Measurements from ENCODE around the gene ING5. TPM values are rescaled to one million over a fixed set of nuclear protein-coding genes. Genes with fewer than 3 reads are reported as not detected.

Gene ING5
- total and polyA plus RNA-seq, 3 experiments from 2014 or later: 19.5 to 48.4 (median 44.4) TPM

DNA sequence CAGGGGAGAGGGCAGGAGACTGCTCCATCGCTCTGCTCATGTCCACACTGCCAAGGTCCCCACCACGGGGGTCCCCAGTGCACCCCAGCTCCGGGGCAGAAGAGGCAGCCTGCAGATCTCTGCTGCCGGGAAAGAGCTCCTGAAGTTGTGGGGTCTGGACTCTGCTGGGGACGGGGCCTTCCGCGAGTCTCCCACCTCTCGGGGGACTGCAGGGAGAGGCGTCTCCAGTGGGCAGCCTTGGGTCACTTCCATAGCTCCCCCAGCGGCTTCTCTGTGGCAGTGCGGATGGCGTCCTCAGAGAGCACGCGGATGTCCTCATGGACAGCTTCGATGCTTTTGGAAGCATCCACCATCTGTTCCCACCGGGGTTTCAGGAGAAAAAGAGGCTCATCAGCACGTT is 26.0 kb upstream of the ING5 start:
- Mint-ChIP-seq H3K27ac (peak overlapping the region in 1 of 8 donors; percentile 32), H3K27me3 (peaks cover 0 to 1% of the 10 kb centered on the region in 2 donors), H3K9me3 (no peaks in the 10 kb centered on the region), H3K4me3 (no peak overlapping the region), H3K36me3 (peaks cover 0 to 82% (median 5%) of the 10 kb centered on the region in 3 donors), H3K4me1 (peaks cover 4 to 13% (median 9%) of the 10 kb centered on the region in 3 donors)
- POLR2A ChIA-PET: no interaction called here
- Histone ChIP-seq H3K4me1 (ENCODE audit: insufficient read depth, low read length) (no peaks in the 10 kb centered on the region), H3K27ac (ENCODE audit: low read depth, low read length) (no peak overlapping the region), H3K4me3 (ENCODE audit: low read length) (no peak overlapping the region), H3K27me3 (ENCODE audit: insufficient read depth, low read length, poor library complexity, severe bottlenecking) (no peaks in the 10 kb centered on the region), H3K9me3 (ENCODE audit: low read length) (no peaks in the 10 kb centered on the region), H3K36me3 (ENCODE audit: insufficient read depth, low read length) (peaks cover 6% of the 10 kb centered on the region)
- CTCF ChIA-PET: interaction anchor here (1.0 kb wide), 1 partner anchor 17 kb away, joined by 3 read pairs; no protein-coding TSS in a partner anchor
- DNase-seq: no peak

GRCh38 chr2:241676665-241677064 is 25.2 kb upstream of the ING5 start:
- peaks cover 0 to 1% of the 10 kb centered on the region in 2 donors for H3K27me3 Mint-ChIP-seq
- ChIA-PET POLR2A (no interaction called here), CTCF (no interaction called here)
- H3K4me3 ChIP-seq (ENCODE audit: low read length): no peak overlapping the region
- H3K27ac ChIP-seq (ENCODE audit: low read depth, low read length): no peak overlapping the region
- no peak overlapping the region for H3K4me3 Mint-ChIP-seq
- no peak for DNase-seq
- H3K36me3 Mint-ChIP-seq: peaks cover 0 to 82% (median 5%) of the 10 kb centered on the region in 3 donors
- H3K36me3 ChIP-seq (ENCODE audit: insufficient read depth, low read length): peaks cover 11% of the 10 kb centered on the region
- H3K4me1 ChIP-seq (ENCODE audit: insufficient read depth, low read length): no peaks in the 10 kb centered on the region
- H3K9me3 Mint-ChIP-seq: no peaks in the 10 kb centered on the region
- H3K27ac Mint-ChIP-seq: no peak overlapping the region
- H3K4me1 Mint-ChIP-seq: peaks cover 4 to 13% (median 10%) of the 10 kb centered on the region in 3 donors
- H3K9me3 ChIP-seq (ENCODE audit: low read length): no peaks in the 10 kb centered on the region
- H3K27me3 ChIP-seq (ENCODE audit: insufficient read depth, low read length, poor library complexity, severe bottlenecking): no peaks in the 10 kb centered on the region

DNA sequence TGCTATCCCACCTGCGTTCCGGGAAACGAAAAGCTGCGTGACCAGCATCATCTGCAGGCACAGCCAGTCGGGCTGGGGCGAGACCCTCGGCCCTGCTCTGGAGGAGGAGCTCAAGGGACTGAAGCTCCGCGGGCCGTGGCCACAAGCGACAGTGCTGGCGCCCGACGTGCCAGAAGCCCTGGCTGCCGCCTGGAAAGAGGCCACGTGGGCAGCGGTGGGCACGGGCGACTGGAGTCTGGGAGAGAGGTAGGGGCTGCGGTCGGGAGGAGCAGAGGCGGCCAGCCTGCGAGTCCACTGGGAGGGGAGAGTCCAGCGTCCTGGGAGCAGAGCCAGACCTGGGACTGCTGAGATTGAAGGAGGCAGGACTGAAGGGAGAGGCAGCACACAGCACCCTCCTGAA is 24.4 kb upstream of the ING5 start:
- Histone ChIP-seq H3K9me3 (ENCODE audit: low read length) (no peaks in the 10 kb centered on the region), H3K27ac (ENCODE audit: low read depth, low read length) (no peak overlapping the region), H3K4me1 (ENCODE audit: insufficient read depth, low read length) (no peaks in the 10 kb centered on the region), H3K36me3 (ENCODE audit: insufficient read depth, low read length) (peaks cover 11% of the 10 kb centered on the region), H3K4me3 (ENCODE audit: low read length) (no peak overlapping the region), H3K27me3 (ENCODE audit: insufficient read depth, low read length, poor library complexity, severe bottlenecking) (no peaks in the 10 kb centered on the region)
- CTCF ChIA-PET: no interaction called here
- DNase-seq: no peak
- Mint-ChIP-seq H3K27me3 (peaks cover 0 to 1% of the 10 kb centered on the region in 2 donors), H3K36me3 (peaks cover 0 to 80% (median 5%) of the 10 kb centered on the region in 3 donors), H3K27ac (no peak overlapping the region), H3K4me1 (peaks cover 4 to 13% (median 10%) of the 10 kb centered on the region in 3 donors), H3K4me3 (no peak overlapping the region), H3K9me3 (no peaks in the 10 kb centered on the region)
- POLR2A ChIA-PET: no interaction called here

GRCh38 chr2:241678307-241678706 is 23.5 kb upstream of the ING5 start:
- Histone ChIP-seq H3K4me1 (ENCODE audit: insufficient read depth, low read length) (no peaks in the 10 kb centered on the region), H3K36me3 (ENCODE audit: insufficient read depth, low read length) (peaks cover 11% of the 10 kb centered on the region), H3K4me3 (ENCODE audit: low read length) (no peak overlapping the region), H3K27me3 (ENCODE audit: insufficient read depth, low read length, poor library complexity, severe bottlenecking) (no peaks in the 10 kb centered on the region), H3K27ac (ENCODE audit: low read depth, low read length) (no peak overlapping the region), H3K9me3 (ENCODE audit: low read length) (no peaks in the 10 kb centered on the region)
- H3K36me3 Mint-ChIP-seq: peaks cover 0 to 77% (median 5%) of the 10 kb centered on the region in 3 donors
- peaks cover 0 to 1% of the 10 kb centered on the region in 2 donors for H3K27me3 Mint-ChIP-seq
- ChIA-PET POLR2A (no interaction called here), CTCF (no interaction called here)
- H3K4me1 Mint-ChIP-seq: peaks cover 4 to 10% (median 10%) of the 10 kb centered on the region in 3 donors
- H3K27ac Mint-ChIP-seq: peak overlapping the region in 1 of 8 donors; percentile 41
- H3K9me3 Mint-ChIP-seq: no peaks in the 10 kb centered on the region
- H3K4me3 Mint-ChIP-seq: no peak overlapping the region
- DNase-seq: no peak

DNA sequence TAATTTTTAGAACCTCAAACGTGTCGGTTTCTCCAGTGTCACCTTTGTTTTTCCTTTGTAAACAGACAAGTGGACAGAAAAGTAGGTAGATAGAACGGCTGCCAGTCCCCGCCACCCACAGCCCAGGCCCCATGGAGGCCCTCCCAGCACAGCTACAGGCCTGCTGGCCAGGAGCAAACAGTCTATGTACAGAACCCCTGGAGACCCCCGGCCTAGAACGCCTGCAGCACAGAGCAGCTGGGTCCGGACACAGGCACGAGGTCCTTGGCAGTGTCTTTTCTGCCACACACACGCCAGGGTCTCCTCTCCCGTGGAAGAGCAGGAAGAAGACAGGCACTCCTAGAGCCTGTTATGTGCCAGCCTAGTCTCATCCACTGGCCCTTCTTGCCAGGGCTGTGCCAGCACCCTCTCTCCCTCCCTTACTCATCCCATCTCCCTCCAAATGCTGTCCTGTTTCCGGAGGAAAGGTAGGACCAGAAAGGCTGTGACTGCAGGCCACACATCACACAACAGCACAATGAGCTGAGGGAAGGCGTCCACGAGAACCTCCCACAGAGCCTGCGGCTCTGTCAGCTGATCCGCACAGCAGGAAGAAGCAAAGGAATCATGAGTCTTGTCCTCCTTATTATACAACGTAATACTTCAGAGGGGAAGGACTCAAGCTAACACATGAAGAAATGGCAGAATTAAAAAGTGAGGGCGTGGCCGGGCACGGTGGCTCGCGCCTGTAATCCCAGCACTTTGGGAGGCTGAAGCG is 22.9 kb upstream of the ING5 start:
- no peak overlapping the region for H3K27ac ChIP-seq (ENCODE audit: low read depth, low read length)
- DNase-seq: no peak
- no peak overlapping the region for H3K4me3 Mint-ChIP-seq
- no peaks in the 10 kb centered on the region for H3K9me3 ChIP-seq (ENCODE audit: low read length)
- peaks cover 0 to 76% (median 5%) of the 10 kb centered on the region in 3 donors for H3K36me3 Mint-ChIP-seq
- POLR2A ChIA-PET: no interaction called here
- no peaks in the 10 kb centered on the region for H3K27me3 ChIP-seq (ENCODE audit: insufficient read depth, low read length, poor library complexity, severe bottlenecking)
- H3K36me3 ChIP-seq (ENCODE audit: insufficient read depth, low read length): peaks cover 13% of the 10 kb centered on the region
- no peak overlapping the region for H3K4me3 ChIP-seq (ENCODE audit: low read length)
- peaks cover 0 to 4% (median 4%) of the 10 kb centered on the region in 3 donors for H3K4me1 Mint-ChIP-seq
- CTCF ChIA-PET: interaction anchor here (0.9 to 1.8 kb wide), 2 partner anchors 19 to 23 kb away, joined by 3 to 5 read pairs; partner anchors contain the start of gene ING5
- H3K27me3 Mint-ChIP-seq: peaks cover 0 to 1% of the 10 kb centered on the region in 2 donors
- no peaks in the 10 kb centered on the region for H3K9me3 Mint-ChIP-seq
- H3K27ac Mint-ChIP-seq: peak overlapping the region in 3 of 8 donors; percentile 27 to 40 (median 32)
- H3K4me1 ChIP-seq (ENCODE audit: insufficient read depth, low read length): no peaks in the 10 kb centered on the region

GRCh38 chr2:241680044-241680443 is 21.8 kb upstream of the ING5 start:
- Mint-ChIP-seq H3K9me3 (no peaks in the 10 kb centered on the region), H3K27ac (no peak overlapping the region), H3K4me1 (peaks cover 4 to 7% (median 4%) of the 10 kb centered on the region in 3 donors), H3K4me3 (peak overlapping the region in 1 of 7 donors; percentile 79), H3K36me3 (peaks cover 0 to 78% (median 5%) of the 10 kb centered on the region in 3 donors), H3K27me3 (peaks cover 0 to 1% of the 10 kb centered on the region in 2 donors)
- Histone ChIP-seq H3K27me3 (ENCODE audit: insufficient read depth, low read length, poor library complexity, severe bottlenecking) (no peaks in the 10 kb centered on the region), H3K27ac (ENCODE audit: low read depth, low read length) (no peak overlapping the region), H3K9me3 (ENCODE audit: low read length) (no peaks in the 10 kb centered on the region), H3K4me1 (ENCODE audit: insufficient read depth, low read length) (no peaks in the 10 kb centered on the region), H3K4me3 (ENCODE audit: low read length) (no peak overlapping the region), H3K36me3 (ENCODE audit: insufficient read depth, low read length) (peaks cover 16% of the 10 kb centered on the region)
- ChIA-PET CTCF (interaction anchor here (0.9 to 1.8 kb wide), 2 partner anchors 18 to 22 kb away, joined by 3 to 5 read pairs; partner anchors contain the start of gene ING5), POLR2A (interaction anchor here (0.6 kb wide), 1 partner anchor 62 kb away, joined by 3 read pairs; no protein-coding TSS in a partner anchor)
- no peak for DNase-seq

DNA sequence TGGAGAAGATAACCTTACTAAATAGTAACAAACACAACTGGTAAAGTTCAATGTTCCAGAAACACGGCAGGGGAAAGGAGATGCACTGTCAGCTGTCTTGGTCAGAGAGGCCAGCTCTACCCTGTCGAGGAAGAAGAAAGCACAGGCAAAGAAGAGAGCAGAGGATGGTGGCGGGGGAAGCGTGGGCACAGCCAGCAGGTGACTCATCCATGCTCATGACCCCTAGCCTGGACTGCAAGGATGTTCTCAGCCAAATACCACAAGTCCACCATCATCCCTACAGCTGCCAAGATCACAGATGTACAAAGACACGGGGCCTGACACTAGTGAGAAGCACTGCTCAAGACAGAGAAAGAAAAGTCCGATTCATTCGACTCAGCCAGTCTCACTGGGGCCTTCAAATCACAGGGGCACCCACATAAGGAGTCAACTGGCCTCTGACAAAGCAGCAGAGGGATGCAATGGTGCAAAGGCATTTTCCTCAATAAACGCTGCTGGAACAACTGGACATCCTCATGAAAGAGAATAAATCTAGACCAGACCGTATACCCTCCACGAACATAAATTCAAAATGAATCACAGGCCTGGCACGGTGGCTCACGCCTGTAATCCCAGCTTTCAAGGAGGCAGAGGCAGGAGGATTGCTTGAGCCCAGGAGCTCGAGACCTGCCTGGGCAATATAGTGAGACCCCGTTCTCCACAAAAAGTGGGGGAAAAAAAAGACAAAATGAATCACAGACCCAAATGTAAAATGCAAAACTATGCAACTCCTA is 20.8 kb upstream of the ING5 start:
- Histone ChIP-seq H3K9me3 (ENCODE audit: low read length) (no peaks in the 10 kb centered on the region), H3K27ac (ENCODE audit: low read depth, low read length) (no peak overlapping the region), H3K4me3 (ENCODE audit: low read length) (no peak overlapping the region), H3K4me1 (ENCODE audit: insufficient read depth, low read length) (peaks cover 6% of the 10 kb centered on the region), H3K27me3 (ENCODE audit: insufficient read depth, low read length, poor library complexity, severe bottlenecking) (no peaks in the 10 kb centered on the region), H3K36me3 (ENCODE audit: insufficient read depth, low read length) (peaks cover 16% of the 10 kb centered on the region)
- Mint-ChIP-seq H3K27me3 (peaks cover 0 to 1% of the 10 kb centered on the region in 2 donors), H3K4me3 (peak overlapping the region in 1 of 7 donors; percentile 79), H3K27ac (peak overlapping the region in 3 of 8 donors; percentile 40 to 56 (median 51)), H3K9me3 (no peaks in the 10 kb centered on the region), H3K36me3 (peaks cover 0 to 76% (median 5%) of the 10 kb centered on the region in 3 donors), H3K4me1 (peaks cover 8 to 14% (median 10%) of the 10 kb centered on the region in 3 donors)
- ChIA-PET CTCF (interaction anchor here (1.8 kb wide), 1 partner anchor 21 kb away, joined by 5 read pairs; the partner anchor contains the start of gene ING5), POLR2A (no interaction called here)
- DNase-seq: no peak
